IMR-90 (cell line): ENCODE results near the gene ACOX2.

Experiments used
- CTCF ChIP-seq: conservative IDR thresholded peaks from 2 replicates; pipeline ENCODE4 v1.5.1; 2012; ENCODE audit warnings: mild to moderate bottlenecking, low read depth, low read length, improper control_type of control experiment
- FOS ChIP-seq: fragments of 150-350 bp; IDR thresholded peaks from 2 replicates; pipeline ENCODE4 v1.6.1; 2016; ENCODE audit warnings: low read depth, low read length
- POLR2A ChIP-seq: IDR thresholded peaks from 2 replicates; pipeline ENCODE4 v1.6.1; 2012; ENCODE audit warnings: mild to moderate bottlenecking, low read depth, low read length
- RAD21 ChIP-seq: IDR thresholded peaks from 2 replicates; pipeline ENCODE4 v1.6.1; 2012; ENCODE audit warnings: low read length, improper control_type of control experiment
- RFX5 ChIP-seq: IDR thresholded peaks from 2 replicates; pipeline ENCODE4 v1.8.0; 2012; ENCODE audit warnings: low read depth, mild to moderate bottlenecking, low read length, moderate library complexity

DNA sequence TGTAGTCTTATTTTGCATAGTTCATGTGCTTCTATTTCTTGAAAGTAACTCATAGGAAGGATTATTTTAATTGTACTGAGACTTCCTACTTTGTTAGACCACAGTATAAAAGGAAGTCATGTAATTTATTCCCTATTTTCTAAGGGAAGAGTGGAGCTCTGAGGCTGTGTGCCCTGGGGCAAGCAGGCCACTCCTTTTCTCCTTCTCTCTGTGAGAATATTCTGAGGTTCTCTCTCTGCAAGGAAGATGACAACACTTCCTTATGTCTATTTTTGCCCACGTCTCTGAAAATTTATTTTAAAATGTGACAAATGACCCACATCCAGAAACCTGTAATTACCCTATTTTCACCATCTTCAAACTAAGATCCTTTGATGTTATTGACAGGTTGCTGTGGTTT is 34.1 kb downstream of the ACOX2 start:
- no peak for TF ChIP-seq FOS
- no peak for TF ChIP-seq POLR2A
- TF ChIP-seq CTCF, result no peak
- no peak for TF ChIP-seq RFX5
- TF ChIP-seq RAD21, result no peak
